Measurements from ENCODE around the gene CALML3.

CALML3 gene

GRCh38 chr10:5545011-5545410 is 20.2 kb downstream of the CALML3 start:
- Mint-ChIP-seq H3K9me3 (peaks cover 8% of the 10 kb centered on the region), H3K27me3 (peaks cover under 1% of the 10 kb centered on the region), H3K27ac (no peak overlapping the region), H3K36me3 (peaks cover 2% of the 10 kb centered on the region), H3K4me3 (no peak overlapping the region), H3K4me1 (no peaks in the 10 kb centered on the region)
- ATAC-seq (ENCODE audit: low read depth) = no peak
- DNase-seq (ENCODE audit: low spot score in 2 of 2) = no peak

- H3K27ac Mint-ChIP-seq = no peak overlapping the region
- H3K4me1 Mint-ChIP-seq = no peaks in the 10 kb centered on the region
- DNase-seq (ENCODE audit: low spot score in 2 of 2) (no peak), ATAC-seq (ENCODE audit: low read depth) (no peak)
- peaks cover 8% of the 10 kb centered on the region for H3K9me3 Mint-ChIP-seq
- peaks cover 2% of the 10 kb centered on the region for H3K36me3 Mint-ChIP-seq
- H3K4me3 Mint-ChIP-seq = no peak overlapping the region
- peaks cover 4% of the 10 kb centered on the region for H3K27me3 Mint-ChIP-seq
Observed at GRCh38 chr10:5545426-5545777, 20.6 kb downstream of the CALML3 start.

- DNase-seq (ENCODE audit: low spot score in 2 of 2) = no peak
- Mint-ChIP-seq H3K4me3 (no peak overlapping the region), H3K27me3 (peaks cover 4% of the 10 kb centered on the region), H3K27ac (no peak overlapping the region), H3K4me1 (no peaks in the 10 kb centered on the region), H3K9me3 (peaks cover 8% of the 10 kb centered on the region), H3K36me3 (peaks cover 2% of the 10 kb centered on the region)
- ATAC-seq (ENCODE audit: low read depth) = no peak
Observed at GRCh38 chr10:5545778-5546710, 21.3 kb downstream of the CALML3 start.

DNA sequence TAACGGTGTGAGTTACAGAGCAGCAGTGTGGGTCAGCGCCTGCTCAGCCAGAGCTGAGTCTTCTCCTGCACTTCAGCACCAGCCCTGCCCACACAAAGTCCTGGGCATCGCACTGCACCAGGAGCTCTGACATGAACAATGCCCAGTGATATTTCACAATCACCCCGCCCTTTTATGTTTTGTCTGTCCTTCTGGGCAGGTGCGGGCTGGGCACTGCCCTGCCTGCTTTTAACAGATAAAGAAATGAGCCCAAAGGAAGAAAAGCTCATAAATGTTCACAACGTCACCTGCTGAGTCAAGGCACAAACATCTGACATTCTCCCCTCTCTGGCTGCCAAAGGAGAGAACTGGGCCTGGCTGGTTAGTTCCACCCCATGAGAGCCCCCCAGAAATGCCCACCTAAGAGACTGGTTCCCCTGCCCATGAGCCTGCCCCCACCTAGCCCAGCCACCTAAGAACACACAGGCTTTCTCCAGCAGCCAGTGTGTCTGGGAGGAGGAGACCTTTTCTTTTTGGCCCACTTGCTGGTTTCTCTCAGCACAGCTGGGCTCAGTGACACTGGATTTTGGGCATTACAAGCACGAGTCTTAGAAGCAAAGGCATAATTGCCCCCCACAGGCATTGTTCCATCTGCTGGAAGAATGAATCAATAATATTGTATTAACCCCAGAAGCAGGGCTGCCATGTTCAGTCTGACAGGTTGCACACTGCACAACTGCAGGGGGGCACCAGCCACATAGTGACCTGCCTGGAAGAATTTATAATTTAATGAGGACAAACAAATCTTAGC is 22.3 kb downstream of the CALML3 start:
- Mint-ChIP-seq H3K36me3 (peaks cover 2% of the 10 kb centered on the region), H3K27ac (no peak overlapping the region), H3K9me3 (peaks cover 6% of the 10 kb centered on the region), H3K4me3 (no peak overlapping the region), H3K4me1 (peaks cover 4% of the 10 kb centered on the region), H3K27me3 (peaks cover 4% of the 10 kb centered on the region)
- no peak for ATAC-seq (ENCODE audit: low read depth)
- DNase-seq (ENCODE audit: low spot score in 2 of 2) = no peak

- peaks cover 4% of the 10 kb centered on the region for H3K27me3 Mint-ChIP-seq
- peaks cover 8% of the 10 kb centered on the region for H3K4me1 Mint-ChIP-seq
- no peak overlapping the region for H3K27ac Mint-ChIP-seq
- ATAC-seq (ENCODE audit: low read depth) (no peak), DNase-seq (ENCODE audit: low spot score in 2 of 2) (no peak)
- H3K9me3 Mint-ChIP-seq = peaks cover 6% of the 10 kb centered on the region
- peaks cover 2% of the 10 kb centered on the region for H3K36me3 Mint-ChIP-seq
- H3K4me3 Mint-ChIP-seq = no peak overlapping the region
Observed at GRCh38 chr10:5547681-5547930, 22.8 kb downstream of the CALML3 start.

- no peak for DNase-seq (ENCODE audit: low spot score in 2 of 2)
Observed at GRCh38 chr10:5547931-5548660, 23.3 kb downstream of the CALML3 start.

GRCh38 chr10:5549462-5550249 is 24.9 kb downstream of the CALML3 start:
- no peak overlapping the region for H3K4me3 Mint-ChIP-seq
- DNase-seq (ENCODE audit: low spot score in 2 of 2) (no peak), ATAC-seq (ENCODE audit: low read depth) (no peak)
- H3K27ac Mint-ChIP-seq = no peak overlapping the region
- no peaks in the 10 kb centered on the region for H3K36me3 Mint-ChIP-seq
- H3K4me1 Mint-ChIP-seq = peaks cover 10% of the 10 kb centered on the region
- peaks cover 9% of the 10 kb centered on the region for H3K27me3 Mint-ChIP-seq
- no peaks in the 10 kb centered on the region for H3K9me3 Mint-ChIP-seq

More at GRCh38 chr10:5547931-5548660, 23.3 kb downstream of the CALML3 start:
- H3K9me3 Mint-ChIP-seq = peaks cover 4% of the 10 kb centered on the region
- ATAC-seq (ENCODE audit: low read depth) = no peak
- peaks cover 2% of the 10 kb centered on the region for H3K36me3 Mint-ChIP-seq
- no peak overlapping the region for H3K27ac Mint-ChIP-seq
- no peak overlapping the region for H3K4me3 Mint-ChIP-seq
- H3K4me1 Mint-ChIP-seq = peaks cover 9% of the 10 kb centered on the region
- H3K27me3 Mint-ChIP-seq = peaks cover 5% of the 10 kb centered on the region

DNA sequence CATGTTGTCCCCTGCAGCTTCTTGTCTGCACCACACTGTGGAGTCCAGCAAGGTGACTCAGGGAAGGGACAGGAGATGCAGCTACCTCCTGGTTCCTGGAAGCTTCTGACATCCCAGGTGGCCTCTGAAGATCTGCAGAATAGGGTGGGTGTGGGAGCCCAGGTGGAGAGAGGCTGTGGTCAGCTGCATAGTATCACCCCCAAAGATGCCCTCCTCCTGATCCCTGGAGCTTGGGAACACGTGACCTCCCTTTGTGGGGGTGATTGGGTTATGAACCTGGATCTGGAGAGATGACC is 25.4 kb downstream of the CALML3 start:
- peaks cover 12% of the 10 kb centered on the region for H3K4me1 Mint-ChIP-seq
- H3K27ac Mint-ChIP-seq = no peak overlapping the region
- H3K27me3 Mint-ChIP-seq = peaks cover 10% of the 10 kb centered on the region
- no peak for ATAC-seq (ENCODE audit: low read depth)
- no peak for DNase-seq (ENCODE audit: low spot score in 2 of 2)
- no peak overlapping the region for H3K4me3 Mint-ChIP-seq
- H3K9me3 Mint-ChIP-seq = no peaks in the 10 kb centered on the region
- H3K36me3 Mint-ChIP-seq = no peaks in the 10 kb centered on the region

DNA sequence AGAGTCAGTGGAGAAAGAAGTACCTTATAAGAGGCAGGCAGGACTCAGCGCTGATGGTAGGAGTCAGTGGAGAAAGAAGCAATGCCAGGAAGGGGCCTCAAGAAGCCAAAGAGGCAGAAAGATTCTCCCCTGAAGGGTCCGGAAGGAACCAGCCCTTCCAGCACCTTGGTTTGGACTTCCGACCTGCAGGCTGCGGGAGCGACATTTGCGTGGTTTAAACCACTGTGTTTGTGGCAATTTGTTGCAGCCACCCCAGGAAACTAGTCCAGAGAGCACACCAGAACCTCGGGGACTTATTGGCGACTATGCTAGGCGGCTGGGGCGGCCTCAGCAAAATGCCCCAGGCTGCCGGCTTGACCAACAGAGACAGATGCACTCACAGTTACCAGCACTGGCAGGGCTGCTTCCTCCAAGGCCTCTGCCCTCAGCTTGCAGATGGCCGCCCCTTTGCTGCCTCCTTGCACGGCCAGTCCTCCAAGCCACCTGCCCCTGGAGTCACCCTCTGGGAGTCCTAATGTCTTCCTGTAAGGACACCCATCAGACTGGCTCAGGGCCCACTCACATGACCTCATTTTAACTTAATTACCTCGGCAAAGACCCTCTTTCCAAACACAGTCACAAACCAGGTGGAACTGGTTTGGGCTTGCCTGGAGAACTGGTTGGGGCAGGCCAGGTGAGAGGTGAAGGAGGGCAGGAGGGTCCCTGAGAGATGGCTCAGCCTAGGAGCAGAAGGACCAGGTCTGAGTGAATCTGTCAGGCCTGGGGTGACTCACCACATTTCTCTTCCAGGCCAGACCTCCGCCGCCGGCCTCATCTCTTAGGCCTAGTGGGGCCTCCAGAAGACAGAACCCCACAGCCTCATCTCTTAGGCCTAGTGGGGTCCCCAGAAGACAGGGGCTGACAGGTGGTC is 26.1 kb downstream of the CALML3 start:
- ATAC-seq (ENCODE audit: low read depth) = no peak
- Mint-ChIP-seq H3K27me3 (peaks cover 10% of the 10 kb centered on the region), H3K9me3 (no peaks in the 10 kb centered on the region), H3K4me1 (peaks cover 12% of the 10 kb centered on the region), H3K27ac (no peak overlapping the region), H3K36me3 (no peaks in the 10 kb centered on the region), H3K4me3 (no peak overlapping the region)
- DNase-seq (ENCODE audit: low spot score in 2 of 2) = no peak

GRCh38 chr10:5551531-5552375 is 27.0 kb downstream of the CALML3 start:
- no peaks in the 10 kb centered on the region for H3K36me3 Mint-ChIP-seq
- no peak for DNase-seq (ENCODE audit: low spot score in 2 of 2)
- no peak overlapping the region for H3K4me3 Mint-ChIP-seq
- peaks cover 12% of the 10 kb centered on the region for H3K4me1 Mint-ChIP-seq
- H3K9me3 Mint-ChIP-seq = no peaks in the 10 kb centered on the region
- H3K27ac Mint-ChIP-seq = no peak overlapping the region
- peaks cover 10% of the 10 kb centered on the region for H3K27me3 Mint-ChIP-seq
- no peak for ATAC-seq (ENCODE audit: low read depth)

DNA sequence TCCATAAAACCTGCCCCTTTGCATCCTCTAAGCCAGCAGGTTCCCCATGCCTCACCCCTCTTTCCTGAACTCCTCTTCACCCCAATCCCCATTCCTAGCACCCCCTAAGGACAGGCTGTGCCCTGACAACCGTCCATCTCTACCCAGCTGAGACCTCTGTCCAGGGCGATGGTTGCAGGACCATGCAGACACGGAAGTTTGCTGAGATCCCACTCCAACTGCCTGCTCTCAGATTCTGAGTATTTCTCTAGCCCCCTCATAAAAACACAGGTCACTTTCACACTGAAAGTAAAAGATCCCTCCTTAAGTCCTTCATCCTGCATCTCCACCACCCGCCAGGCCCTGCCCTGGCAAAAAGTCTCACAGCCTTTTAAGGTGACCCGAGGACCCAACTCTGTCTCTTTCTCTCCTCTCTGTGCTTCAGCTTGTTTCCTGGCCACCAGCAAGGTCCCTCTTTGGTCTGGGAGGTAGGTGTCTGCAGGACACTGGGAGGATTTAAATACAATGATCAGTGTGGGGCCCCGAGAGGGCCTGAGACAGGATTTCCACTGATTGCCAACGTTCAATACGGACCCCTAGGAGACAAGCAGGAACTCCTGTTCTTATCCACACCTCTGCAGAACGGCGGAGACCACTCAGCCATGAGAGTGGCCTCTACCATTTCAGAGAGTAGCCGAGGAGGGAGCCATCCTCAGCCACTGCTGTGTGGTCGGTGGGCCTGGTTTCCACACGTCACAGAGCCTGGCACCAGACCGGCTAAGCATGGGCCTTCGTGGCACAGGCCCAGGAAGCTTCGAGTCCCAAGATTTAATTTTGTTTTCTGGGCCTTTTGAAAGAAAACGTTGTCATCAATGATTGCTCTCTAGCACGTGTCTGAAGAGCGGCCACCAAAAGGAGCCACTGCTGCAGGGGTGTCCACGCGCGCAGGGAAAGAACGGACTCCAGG is 27.9 kb downstream of the CALML3 start:
- H3K27ac Mint-ChIP-seq = no peak overlapping the region
- H3K4me1 Mint-ChIP-seq = peaks cover 12% of the 10 kb centered on the region
- DNase-seq (ENCODE audit: low spot score in 2 of 2) (no peak), ATAC-seq (ENCODE audit: low read depth) (no peak)
- H3K27me3 Mint-ChIP-seq = peaks cover 10% of the 10 kb centered on the region
- H3K4me3 Mint-ChIP-seq = no peak overlapping the region
- no peaks in the 10 kb centered on the region for H3K36me3 Mint-ChIP-seq
- H3K9me3 Mint-ChIP-seq = no peaks in the 10 kb centered on the region

All from memory B cell (primary cell).